Activated T-helper 1 cell treated with Interleukin-2 at 50 U/mL for 16 hours (primary cell): ENCODE results near the gene MLLT10.

ENCODE experiments used
- DNase-seq: peaks from one replicate; pipeline ENCODE4 v3.0.0-alpha.2; 2020; ENCODE audit warnings: low read depth

Gene MLLT10

DNA sequence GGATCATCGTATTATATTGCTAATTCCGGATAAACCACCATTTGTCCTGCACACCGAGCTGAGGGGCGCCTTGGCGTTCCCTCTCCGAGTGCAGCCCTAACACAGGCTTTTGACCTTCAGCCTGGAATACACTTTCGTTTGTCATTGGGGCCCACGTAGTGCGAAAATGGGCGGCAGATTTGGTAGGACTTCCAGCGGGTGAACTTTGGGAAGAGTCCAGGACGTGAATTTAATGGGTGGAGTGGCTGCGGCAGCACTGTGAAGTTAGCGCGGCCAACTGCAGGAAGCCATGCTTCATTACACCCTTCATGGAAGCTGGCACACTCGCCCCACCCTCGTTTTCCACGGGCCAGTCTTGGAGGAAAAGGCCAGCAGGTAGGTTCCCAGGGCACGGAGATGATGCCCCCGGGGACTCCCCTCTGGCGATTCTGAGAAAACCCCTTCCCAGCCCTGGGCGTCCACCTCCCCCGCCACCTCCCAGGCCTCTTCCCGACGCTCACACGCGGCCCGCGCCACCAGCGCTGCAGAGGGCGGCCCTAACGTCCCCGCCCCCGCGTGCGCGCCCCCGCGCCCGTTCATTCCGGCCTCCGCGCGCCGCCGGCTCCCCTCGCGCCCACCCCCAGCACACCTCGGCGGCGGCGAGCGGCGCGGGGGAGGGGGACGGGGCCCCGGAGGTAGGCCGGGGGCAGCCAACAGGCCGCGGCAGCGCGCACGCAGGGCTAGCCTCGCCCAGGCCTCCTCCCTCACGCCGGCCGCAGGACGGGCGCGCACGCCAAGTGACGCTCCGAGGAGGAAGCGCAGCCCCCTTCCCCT is at the start of gene MLLT10:
MLLT10 (plus strand) TSS at position 766 of the 813 bp plus-strand sequence. CDS start 413 bp downstream, outside the sequence.
- DNase-seq: peak; percentile 90

DNA sequence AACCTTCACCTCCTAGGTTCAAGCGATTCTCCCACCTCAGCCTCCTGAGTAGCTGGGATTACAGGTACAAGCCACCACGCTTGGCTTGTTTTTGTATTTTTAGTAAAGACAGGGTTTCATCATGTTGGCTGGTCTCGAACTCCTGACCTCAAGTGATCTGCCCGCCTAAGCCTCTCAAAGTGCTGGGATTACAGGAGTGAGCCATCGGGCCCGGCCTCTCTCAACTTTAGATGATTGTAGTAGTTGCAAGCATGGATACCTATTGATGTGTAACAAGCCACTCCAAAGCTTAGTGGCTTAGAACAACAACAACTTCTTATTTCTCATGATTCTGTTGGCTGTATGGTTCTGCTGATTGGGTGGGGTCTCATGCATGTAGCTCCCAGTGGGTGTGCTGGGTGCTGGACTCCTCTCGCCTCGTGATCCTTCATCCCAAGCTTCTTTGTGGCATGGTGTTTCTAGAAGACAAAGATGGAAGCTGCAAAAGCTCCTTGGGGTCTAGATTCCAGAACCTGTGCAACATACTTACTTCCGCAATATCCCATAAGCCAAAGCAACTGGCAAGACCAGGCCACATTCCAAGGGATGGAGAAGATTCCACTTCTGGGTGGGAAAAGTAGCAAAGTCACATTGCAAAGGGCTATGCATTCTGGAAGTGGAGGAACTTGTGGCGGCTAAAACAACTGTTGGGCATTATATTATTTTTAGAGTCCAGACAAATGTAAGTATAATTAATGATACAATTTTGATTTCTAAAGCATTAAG is 46.4 kb upstream of the MLLT10 start:
- DNase-seq: no peak

DNA sequence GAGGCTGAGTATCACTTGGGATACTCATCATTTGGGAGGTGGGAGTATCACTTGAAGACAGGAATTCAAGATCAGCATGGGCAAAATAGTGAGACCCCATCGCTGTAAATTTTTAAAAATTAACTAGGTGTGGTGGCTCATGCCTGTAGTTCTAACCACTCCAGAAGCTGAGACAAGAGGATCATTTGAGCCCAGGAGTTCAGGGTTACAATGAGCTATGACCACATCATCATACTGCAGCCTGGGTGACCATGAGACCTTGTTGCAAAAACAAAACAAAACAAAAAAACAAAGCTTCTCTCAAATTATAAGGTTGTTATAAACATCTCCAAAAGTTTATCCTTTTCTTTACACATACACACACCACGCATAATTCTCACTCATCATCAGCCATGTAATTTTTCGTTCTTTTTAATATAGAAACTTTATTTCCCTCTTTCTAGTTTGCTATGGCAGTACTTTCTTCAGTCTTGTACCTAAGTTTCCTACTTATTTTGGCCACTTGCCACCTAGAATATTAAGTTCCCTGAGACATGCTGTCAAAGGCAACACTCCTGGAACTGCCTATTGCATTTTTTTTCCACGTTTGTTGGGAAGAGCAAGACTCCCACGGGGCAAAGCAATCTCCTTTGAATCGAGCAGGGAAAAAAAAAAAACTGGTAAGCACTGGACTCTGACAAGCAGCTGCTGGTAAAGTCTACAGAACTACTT is 45.6 kb upstream of the MLLT10 start:
- DNase-seq: no peak

DNA sequence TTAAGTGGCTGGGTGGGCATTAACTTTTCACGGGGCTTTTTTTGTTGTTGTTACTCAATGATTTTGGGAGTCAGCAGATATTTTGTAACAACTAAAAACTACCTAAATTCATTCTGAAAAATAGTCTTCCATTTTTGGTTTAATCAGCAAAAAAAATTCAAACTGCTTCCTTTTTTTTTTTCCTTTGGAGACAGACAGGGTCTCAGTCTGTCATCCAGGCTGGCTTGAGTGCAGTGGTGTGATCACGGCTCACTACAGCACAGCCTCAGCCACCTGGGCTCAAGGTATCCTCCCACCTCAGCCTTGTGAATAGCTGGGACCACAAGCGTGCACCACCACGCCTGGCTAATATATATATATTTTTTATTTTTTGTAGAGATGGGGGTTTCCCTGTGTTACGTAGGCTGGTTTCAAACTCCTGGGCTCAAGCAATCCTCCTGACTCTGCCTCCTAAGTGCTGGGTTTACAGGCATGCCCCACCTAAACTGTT is 45.0 kb upstream of the MLLT10 start:
- no peak for DNase-seq

DNA sequence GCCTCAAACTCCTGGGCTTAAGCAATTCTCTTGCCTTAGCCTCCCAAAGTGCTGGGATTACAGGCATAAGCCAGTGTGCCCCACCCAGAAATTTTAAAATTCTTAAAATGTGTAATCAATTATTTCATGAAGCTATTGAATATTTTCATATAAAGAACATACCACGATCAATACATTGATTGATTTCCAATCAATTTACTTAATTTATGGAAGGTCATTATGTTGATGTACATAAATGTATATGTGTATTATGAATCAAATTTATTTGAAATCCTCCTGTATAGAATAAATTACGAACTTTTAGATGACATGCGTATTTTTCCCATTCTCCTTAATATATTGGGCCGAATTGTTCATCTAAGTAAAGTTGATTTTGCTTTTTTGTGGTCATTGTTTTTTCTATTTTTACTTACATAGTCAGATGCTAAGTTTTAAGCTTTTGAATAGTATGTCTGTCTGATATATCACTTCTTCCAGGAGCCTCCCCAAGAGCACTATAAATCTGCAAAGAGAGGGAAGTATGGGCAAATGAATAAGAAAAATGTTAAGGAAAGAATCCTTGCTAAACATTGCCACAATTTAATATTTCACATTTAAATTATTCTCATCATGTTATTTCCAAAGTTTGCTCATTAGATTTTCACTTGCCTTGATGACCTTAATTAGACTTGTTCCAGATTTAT is 43.9 kb upstream of the MLLT10 start:
- no peak for DNase-seq

DNA sequence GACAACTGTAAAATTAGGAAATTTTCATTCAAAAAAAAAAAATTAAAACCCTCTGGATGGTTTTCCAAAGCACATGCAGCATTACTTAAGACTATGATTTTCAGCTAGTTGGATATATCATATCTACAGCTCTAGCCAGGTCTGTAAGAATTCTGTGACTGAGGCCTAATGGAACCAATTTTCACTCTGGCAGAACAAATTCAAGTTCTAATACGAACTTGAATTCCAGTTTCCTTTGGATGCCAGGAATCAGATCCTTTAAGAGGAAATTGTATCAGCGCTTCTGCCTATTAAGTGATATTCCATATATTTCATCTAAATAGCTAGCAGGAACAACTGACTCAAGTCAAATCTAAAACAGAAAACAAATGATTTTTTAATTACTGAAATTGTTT is 43.3 kb upstream of the MLLT10 start:
- DNase-seq: no peak

DNA sequence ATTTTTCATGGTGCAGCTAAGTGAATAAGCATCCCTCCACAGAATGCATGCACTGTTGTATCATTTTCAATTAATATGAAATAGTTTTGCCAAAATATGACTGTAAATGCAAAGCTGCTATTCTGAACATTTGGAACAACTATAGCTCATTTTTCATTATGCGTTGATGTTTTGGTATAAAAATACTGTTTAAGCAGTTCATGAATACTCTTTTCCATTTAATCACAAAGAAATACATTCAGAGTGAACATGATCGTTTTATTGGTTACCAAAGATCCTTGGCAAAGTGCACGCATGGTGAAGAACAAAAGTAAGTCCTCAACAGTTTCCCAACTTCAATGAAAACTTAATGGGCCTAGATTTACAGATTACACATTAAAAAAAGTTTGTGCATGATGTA is 41.6 kb upstream of the MLLT10 start:
- no peak for DNase-seq

DNA sequence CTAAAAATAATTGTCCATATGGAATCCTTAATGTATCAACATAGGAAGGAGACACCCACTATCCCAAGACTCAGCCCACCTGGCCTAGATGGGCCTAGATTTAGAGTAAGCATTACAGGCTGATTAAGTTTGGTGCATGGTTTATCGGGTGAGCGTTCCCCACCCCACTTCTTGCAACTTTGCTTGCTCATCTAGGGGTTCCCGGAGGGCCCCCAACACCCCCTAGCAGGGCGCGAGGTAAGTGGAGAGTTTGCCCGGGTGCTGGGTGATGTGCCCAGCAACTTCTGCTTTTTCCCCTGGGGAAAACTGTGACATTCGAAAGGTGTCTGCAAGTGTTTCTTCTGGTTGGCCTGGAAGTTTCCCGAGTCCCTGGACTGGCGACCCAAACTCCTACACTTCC is 40.2 kb upstream of the MLLT10 start:
- DNase-seq: no peak

DNA sequence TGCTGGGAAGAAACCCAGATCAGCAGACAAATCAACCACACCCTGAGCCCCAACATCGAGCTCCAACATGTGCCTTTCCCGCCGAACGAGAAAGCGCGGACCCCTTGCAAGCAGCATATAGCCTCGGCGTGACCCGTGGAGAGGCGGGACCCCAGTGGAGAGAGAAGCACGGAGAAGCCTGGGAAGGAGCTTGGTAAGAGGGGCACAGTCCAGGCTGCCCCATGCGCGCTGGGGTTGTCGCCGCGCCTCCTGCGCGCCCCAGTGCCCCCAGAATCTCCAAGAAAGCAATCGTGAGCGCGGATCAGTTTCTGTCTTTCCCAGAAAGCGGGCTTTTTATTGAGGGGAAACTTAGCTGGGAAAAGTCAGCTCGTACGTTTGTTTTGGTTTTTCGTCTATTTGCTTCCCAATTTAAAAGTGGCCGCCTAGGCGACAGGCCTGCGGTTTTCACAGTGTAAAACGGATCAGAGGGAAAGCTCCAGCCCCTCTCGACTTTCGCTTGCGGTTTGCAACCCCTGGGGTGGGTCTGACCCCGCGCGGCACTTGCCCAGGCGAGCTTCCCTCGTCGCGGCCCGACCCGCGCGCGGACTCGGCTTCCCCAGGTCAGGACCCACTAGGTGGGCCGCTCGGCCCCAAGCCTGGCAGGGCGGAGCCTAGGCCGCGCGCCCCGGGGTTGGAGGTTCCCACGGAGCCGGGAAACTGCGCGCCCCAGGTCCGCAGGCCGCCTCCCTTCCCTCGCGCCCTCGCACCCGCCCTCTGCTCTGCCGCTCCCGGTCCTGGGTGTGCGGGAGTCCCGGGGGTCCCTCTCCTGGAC is 39.6 kb upstream of the MLLT10 start:
- DNase-seq: no peak

DNA sequence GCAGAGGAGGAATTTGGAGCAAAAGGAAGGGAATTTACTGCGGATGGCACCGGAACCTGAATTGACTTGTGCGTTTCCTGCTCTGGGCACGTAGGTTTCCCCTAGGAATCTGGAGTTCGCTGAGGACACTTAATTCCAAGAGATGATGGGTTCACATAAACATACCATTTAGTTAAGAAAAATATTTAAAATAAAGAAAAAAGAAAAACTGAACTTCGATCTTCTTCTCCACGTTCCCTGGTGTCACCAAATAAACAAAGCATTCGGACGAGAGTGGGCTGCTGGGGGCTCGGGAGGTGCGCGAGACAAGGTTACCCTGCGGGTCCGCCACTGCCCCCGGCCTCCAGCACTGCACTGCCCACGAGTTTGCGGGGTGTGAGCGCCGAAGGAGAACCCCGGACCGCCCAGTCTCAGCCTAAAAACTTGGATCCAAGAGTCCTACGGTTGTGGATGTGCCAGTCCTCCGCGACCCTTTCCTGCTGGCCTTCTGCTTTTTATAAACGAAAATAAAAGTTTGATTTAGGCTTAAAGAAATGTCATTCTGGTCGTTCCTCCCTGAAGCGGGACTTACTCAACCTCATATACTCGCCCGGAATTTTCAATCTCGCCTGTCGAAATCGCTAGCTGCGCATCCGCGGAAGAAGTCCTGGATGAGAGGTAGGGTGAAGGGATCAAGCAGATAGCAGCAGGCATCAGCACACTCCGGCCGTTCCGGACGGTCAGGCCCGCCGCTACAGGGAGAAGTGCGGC is 38.9 kb upstream of the MLLT10 start:
- DNase-seq: no peak

DNA sequence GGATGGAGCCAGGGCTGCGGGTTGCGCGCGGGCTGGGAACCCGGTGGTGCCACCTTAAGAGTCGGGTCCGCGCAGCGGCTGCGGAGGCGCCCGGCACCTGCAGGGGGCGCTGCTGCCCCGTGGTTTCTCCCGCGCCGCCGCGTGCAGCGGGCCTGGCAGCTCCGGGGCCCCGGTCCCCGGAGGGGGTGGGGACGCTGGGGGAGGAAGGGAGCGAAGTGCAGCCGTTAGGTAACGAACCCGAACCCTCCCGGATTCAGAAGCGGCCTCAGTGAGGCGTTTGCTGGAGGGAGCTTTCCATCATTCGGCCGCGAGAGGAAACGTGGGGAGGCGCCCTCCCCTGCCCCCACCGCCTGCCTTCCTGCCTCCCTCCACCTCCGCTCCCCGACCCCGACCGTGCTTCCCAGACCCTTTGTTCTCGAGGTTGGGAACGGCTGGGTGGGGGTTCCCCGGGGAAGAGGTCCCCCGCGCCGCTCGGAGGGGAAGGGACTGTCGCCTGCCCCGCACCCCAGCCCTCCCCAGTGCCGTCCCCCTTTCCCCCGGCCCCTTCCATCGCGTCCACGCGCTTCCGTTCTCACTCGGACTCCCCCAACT is 38.2 kb upstream of the MLLT10 start:
- DNase-seq: peak; percentile 82

DNA sequence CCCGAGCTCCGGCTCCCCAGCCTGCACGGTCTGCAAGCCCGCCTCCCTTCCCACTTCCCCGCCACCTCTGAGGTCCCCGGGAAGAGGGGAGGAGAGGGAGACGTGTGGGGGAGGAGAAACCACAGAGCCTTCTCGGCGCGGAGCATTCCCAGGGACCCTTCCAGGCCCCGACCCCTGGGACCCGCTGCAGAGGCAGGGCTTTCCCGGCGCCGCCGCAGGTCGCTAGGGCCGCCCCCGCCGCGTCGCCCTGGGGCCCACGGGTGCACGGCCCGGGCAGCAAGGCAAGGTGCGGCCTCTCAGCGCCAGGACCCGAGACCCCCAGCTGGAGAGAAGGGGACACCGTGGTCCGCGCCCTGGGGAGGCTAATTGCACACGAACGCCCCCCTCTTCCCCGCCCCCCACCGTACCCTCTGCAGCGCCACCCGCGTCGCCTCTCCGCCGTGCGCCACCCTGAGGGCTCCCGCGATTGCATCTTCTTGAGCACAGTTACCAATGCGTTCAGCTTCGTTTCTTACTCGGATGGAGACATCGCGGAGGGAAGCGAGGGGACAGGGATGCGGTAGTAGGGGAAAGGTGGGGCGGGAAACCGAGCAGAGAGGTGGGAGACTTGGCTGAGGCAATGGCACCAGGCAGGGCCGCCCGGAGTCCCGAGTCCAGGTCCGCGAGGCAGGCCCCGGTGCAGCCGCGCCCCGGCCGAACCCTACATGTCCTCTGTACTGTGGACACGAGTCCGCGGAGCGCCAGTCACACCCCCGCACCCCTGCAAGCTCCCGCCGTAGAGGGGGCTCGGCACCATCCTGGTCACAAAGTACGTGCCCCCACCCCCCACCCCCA is 37.5 kb upstream of the MLLT10 start:
- DNase-seq: peak; percentile 27

DNA sequence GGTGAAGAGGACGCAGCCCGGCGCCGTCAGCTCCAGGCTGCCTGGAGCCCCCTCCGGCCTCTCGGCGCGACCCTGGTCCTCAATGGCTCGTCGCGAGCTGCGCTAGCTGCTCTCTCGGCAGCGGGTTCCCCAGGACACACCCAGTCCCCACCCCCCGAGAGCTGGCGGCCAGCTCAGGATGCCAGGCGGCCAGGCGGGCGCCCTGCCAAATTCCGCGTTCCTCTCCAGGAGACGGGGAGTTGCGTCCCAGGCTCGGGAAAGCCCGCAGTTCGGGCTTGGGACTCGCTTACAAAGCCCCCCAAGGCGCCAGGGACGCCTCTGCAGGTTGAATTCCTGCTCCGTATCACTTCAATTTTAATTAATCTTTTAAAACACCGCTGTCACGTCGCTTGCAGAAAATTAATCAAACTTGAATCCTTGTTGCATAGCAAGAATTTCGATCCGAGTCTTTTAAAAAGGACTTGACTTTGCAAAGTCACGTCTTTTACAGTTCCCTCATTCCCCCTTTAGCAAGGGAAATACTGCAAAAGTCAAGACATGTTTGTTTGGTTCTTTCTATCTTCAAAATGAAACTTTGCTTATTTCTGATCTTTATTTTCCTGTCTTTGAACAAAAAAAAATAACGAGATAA is 36.7 kb upstream of the MLLT10 start:
- no peak for DNase-seq

DNA sequence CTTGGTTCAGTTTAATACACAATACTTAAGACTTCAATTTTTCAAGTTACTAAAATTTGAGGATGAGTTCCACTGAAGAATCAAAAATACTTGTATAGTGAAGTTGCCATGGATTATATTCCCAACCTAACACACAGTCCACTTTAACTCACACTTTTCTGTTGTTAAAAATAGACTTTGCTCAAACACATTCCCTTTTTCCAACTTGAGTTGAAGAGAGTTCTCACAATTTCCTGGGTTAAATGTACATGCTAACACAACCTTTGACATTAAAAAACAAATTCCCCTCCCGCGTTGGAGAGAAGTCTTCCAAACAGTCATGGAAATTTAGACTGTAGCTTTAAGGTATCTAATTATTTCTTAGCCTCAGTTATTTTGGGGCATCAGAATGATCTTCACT is 35.7 kb upstream of the MLLT10 start:
- no peak for DNase-seq

DNA sequence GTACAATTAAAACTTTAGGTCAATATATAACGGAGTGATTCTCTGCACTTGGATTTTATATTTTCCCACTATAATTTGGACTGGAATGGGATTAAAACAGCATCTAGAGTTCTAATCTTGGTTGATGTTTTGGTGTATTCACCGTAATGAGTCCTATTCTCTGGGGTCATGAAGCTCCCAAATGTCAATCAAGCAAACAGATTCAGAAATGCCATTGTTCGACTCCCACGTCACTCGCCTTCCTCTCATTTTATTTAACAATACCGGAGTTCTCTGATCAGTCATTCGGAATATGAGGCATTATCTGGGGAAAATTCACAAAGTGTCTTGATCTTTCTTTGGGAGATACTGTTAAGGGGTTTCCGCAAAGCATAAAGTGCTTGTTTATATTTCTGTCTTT is 35.0 kb upstream of the MLLT10 start:
- no peak for DNase-seq

DNA sequence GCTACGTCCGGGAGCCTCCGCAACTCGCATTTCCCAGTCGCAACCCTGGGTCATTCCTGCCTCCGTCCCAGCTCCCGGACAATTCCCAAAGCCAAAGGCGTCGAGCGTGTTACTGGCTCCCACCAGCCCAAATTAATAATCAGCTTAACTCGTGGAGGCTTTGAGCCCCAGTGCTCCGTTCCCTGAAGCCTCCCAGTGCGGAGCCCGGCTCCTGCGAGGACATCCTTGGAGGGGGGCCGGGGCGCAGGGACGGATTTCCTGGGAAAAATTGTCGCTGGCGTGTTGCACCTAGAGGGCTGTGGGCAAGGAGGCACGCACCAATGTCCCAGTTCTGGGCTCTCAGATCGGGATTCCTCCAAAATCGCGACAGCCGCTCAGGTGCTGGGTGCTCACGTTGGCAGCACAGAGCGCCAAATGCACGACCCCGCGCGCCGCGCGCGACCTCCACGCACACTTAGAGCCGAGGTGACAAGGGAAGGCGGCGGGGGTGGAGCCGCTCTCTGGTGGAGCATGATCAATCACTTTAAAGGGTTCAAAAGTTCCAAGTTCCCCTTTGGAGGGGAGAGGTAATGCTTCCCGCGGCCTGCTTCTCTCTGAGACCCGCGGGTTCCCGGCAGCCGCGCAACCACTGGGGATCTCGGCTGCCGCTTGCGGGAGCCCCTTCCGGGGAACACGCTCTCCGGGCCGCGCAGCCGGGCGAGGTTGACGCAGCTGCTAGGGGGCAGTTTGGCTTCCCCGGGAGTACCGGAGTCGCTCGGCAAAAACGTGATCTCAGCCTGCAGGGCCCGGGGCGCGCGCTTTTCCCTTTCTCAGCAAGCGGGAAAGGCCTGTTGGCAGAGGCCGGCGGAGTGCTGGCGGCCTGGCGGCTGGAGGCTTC is 34.1 kb upstream of the MLLT10 start:
- no peak for DNase-seq

DNA sequence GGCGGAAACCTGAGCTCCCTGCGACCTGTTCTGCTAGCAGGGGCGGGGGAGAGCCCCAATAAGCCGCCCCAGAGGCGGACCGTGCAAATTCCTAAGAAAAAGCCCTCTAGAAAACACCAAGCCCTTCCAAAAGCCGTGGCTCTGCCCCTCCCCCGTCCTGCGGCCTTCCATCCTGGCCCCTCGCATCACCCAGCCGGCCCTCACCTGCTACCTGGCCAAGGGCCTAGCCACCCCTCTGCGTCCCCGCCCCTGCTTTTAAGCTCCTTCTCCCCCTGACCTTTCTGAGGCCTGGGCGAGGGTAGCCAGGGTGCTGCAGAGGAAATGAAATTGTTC is 33.5 kb upstream of the MLLT10 start:
- no peak for DNase-seq

DNA sequence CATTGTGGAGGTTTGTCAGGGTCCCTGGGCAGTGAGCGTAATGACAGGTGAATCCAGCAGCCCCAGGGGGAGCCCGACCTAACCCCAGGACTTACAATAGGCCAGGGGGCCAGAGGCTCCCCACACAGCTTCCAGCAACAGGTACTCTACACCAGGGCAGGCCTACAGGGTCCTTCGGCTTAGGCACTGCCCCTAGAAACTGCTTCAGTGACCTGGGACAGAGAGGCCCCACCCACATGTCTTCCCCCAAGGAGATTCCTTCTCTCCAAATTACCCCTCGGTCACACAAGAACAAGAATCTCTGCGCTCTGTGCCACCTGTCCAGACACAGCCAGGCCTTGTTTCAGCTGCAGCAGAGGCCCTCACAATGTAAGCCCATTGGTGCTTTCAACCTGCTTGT is 32.9 kb upstream of the MLLT10 start:
- DNase-seq: no peak
